Measurements from ENCODE around the gene CRADD. TPM values are rescaled to one million over a fixed set of nuclear protein-coding genes. Genes with fewer than 3 reads are reported as not detected.

CRADD gene
- total RNA-seq, 4 donors from 2014 or later: 27.7 to 61.0 (median 34.2) TPM

DNA sequence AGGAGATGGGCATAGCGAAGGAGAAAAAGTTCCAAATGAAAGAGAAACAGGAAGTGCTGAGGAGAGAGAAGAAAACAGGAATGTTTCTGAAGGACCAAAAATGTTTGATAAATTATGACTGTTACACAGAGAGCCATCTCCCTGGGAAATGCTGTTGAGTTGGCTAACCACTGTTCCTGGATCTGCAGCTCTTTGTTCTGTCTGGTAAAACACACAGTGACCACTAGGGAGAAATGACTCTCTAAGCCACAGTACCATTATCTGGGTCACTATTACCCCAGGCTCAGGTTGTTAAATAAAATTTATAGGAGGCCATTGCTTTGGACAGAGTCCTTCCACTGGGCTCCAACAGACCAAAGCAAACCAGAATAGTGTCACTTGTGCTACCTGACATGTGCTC is 219.3 kb downstream of the CRADD start:
- no peak for DNase-seq (ENCODE audit: low spot score)
- TF ChIP-seq, protein P1, sequence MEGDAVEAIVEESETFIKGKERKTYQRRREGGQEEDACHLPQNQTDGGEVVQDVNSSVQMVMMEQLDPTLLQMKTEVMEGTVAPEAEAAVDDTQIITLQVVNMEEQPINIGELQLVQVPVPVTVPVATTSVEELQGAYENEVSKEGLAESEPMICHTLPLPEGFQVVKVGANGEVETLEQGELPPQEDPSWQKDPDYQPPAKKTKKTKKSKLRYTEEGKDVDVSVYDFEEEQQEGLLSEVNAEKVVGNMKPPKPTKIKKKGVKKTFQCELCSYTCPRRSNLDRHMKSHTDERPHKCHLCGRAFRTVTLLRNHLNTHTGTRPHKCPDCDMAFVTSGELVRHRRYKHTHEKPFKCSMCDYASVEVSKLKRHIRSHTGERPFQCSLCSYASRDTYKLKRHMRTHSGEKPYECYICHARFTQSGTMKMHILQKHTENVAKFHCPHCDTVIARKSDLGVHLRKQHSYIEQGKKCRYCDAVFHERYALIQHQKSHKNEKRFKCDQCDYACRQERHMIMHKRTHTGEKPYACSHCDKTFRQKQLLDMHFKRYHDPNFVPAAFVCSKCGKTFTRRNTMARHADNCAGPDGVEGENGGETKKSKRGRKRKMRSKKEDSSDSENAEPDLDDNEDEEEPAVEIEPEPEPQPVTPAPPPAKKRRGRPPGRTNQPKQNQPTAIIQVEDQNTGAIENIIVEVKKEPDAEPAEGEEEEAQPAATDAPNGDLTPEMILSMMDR (IDR thresholded peaks at IDR 0.05): no peak
- no peak for ATAC-seq (ENCODE audit: low FRiP score)

DNA sequence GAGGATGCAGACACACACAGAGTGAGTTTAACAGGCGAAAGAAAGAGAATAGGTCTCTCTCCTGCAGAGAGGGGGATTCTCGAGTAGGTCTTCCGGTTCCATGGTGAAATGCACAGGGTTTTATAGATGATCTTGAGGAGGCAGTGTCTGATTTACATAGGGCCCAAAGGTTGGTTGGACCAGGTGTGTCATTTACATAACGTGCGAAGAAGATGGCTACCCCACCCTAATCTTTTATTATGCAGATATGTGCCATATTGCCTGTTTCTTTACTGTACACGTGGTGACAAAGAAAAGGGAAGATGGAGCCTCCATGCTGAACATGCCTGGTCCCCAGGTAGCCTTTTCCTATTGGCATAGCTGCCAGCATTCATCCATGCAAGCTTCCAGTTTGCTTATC is 219.8 kb downstream of the CRADD start:
- ATAC-seq (ENCODE audit: low FRiP score): no peak
- TF ChIP-seq, protein P1 (IDR thresholded peaks at IDR 0.05): no peak

DNA sequence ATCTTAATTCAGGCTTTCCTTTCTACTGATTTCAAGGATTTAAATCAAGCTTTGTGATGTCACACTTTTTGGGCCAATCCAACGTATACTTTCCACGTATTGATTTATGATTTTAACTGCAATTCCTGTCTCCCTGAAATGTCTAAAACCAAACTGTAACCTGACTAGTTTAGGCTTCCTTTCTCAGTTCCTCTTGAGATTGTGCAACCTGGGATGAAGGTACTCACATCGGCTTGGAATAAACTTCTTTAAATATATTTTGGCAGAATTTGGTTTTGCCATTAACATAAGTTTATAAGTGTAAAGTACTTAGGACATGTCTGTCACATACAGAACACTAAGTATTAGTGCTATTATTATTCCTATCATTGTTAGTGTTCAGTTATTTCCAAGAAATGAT is 224.6 kb downstream of the CRADD start:
- no peak for ATAC-seq (ENCODE audit: low FRiP score)
- DNase-seq (ENCODE audit: low spot score): no peak
- TF ChIP-seq, protein P1 (IDR thresholded peaks at IDR 0.05): no peak

More for the DNA sequence above, 219.8 kb downstream of the CRADD start:
- DNase-seq (ENCODE audit: low spot score): no peak

DNA sequence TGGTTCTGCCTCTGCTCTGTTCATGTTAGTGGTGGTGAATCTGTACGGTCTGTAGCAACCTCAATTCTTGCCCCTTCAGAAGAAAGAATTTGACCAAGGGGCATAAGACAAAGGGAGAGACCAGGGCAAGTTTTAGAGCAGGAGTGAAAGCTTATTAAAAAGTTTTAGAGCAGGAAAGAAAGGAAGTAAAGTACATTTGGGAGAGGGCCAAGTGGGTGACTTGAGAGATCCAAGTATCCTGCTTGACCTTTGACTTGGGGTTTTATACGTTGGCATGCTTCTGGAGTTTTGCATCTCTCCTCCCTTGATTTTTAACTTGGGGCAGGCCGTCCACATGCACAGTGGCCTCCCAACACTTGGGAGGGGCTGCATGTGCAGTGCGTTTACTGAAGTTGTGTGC is 225.0 kb downstream of the CRADD start:
- ATAC-seq (ENCODE audit: low FRiP score) (no peak), DNase-seq (ENCODE audit: low spot score) (no peak)
- TF ChIP-seq, protein P1 (IDR thresholded peaks at IDR 0.05): no peak

DNA sequence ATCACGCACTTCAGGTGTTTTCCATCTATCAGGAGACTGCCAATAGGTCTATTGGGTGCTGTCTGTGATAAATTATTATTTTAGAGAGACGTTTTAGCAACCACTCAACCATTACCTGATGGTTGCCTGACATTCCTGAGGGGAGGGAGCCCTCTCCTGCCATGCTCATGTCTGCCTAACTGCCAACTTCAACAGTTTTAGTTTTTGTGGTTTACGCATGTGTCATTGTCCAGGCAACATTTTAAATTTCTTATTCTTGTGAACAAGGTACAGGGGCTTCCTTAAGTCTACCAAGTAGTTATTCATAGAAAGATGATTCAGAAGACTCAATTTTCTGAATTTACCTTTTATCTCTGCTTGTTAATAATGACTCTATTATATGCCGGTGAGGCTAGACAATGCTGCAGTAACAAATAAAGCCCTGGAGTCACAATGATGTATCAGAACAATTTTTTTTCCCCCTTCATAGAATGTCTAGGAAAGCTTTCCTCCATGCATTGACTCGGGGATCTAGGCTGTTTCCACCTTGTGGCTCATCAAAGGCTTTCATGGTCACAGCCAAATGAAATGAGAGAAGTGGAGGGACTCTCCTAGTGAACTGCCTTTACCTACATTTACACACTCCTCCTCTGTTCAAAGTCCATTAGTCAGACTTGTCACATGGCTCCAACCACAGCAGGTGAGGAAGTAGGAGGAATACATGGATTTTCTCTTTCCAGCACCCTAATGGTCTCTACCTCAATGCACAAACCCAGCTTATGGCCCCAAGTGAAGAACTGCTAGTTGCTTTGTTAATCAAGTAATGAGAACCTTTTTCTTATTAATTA is 225.8 kb downstream of the CRADD start:
- DNase-seq (ENCODE audit: low spot score): no peak
- TF ChIP-seq, protein P1 (IDR thresholded peaks at IDR 0.05): no peak
- no peak for ATAC-seq (ENCODE audit: low FRiP score)

DNA sequence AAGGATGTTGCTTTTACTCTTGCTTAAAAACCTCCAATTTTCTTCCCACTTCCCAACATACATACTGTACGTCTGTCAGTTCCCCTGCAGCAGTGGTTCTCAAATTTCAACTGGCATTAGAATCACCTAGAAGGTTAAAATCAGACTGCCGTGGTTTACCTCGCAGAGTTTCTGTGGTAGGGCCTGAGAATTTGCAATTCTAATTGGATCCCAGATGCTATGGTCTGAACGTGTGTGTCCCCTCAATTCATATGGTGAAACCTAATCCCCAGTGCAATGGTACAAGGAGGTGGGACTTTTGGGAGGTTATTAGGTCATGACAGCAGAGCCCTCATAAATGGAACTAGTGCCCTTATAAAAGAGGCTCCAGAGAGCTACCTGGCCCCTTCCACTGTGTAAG is 226.9 kb downstream of the CRADD start:
- ATAC-seq (ENCODE audit: low FRiP score) (no peak), DNase-seq (ENCODE audit: low spot score) (no peak)
- TF ChIP-seq, protein P1 (IDR thresholded peaks at IDR 0.05): no peak

DNA sequence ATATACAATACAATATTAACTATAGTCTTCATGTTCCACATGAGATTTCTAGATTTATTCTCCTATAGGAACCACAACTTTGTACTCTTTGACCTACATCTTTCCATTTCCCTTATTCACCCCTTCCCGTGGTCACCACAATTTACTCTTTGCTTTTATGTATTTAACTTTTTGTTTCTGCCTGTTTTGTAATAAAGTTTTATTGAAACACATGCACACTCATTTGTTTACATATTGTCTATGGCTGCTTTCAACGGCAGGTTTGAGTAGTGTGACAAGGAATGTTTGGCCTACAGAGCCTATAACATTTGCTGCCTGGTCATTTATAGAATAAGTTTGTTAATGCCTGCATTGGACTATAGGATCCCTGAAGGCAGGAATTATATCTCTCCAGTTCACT is 231.1 kb downstream of the CRADD start:
- DNase-seq (ENCODE audit: low spot score) (no peak), ATAC-seq (ENCODE audit: low FRiP score) (no peak)
- TF ChIP-seq, protein P1 (IDR thresholded peaks at IDR 0.05): no peak
